Anterior cingulate cortex (tissue), 58 donors: Measurements from ENCODE around the gene SPINT3.

ENCODE experiments used
- DNase-seq, 58 donors: peaks; one replicate each; lab custom pipeline; 2025; lab: John Stamatoyannopoulos, UW

Gene SPINT3, protein sequence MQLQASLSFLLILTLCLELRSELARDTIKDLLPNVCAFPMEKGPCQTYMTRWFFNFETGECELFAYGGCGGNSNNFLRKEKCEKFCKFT

DNA sequence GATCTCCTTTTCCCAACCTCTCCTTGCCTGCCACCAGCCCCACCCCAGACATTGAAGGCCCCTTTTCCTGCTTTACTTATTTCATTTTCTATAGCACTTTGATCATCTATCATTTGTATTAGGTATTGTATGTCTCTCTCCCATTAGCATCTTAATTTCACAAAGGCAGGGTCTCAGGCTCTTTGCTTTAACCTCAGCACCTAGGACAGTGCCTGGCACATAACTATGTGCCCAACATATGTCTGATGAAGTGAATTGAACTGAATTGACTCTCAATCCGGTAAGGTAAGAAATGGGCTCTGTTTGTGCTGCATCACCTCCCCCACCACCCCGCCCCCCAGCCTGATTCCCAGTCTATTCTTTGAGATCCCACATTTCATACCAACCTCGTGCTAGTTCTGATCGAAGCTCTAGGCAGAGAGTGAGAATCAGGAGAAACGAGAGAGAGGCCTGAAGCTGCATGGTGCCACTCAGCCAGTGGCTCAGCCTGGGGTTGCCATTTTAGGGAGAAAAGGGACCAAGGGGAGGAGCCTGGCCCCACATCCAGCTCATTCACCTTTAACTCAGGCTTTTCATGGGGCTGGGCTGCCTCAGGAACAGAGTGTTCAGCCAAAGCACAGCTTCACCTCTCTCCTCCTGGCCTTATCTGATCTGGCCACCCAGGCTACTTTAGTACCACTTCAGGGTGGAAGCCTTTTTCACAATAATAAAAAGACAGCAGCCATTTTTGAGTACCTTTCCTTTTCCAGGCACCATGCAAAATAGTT, at the start of gene SPINT3:
SPINT3 (minus strand) TSS at position 476 of the 767 bp plus-strand sequence; CDS start at position 462, 14 bp downstream.
- no peak for DNase-seq

- no peak for DNase-seq
These were observed 49.4 kb upstream of the SPINT3 start for GRCh38 chr20:45564760-45565276.

DNA sequence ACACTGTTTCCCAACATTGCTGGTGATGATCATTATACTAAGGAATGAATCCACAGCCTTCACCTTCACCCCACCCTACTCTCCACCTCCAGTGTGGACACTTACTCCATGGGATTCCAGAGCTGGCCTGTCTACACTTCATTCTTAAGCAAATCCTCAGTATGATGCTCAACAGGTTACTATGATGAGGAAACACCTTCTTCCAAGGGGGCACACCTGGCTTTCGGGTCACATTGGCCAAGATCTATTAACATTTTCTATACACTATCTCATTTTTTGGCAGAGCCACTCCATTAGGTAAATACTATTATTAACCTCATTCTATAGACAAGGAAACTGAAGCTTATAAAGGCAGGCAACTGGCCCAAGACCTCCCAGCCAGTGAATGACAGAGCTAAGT, 39.8 kb upstream of the SPINT3 start:
- DNase-seq: no peak

DNA sequence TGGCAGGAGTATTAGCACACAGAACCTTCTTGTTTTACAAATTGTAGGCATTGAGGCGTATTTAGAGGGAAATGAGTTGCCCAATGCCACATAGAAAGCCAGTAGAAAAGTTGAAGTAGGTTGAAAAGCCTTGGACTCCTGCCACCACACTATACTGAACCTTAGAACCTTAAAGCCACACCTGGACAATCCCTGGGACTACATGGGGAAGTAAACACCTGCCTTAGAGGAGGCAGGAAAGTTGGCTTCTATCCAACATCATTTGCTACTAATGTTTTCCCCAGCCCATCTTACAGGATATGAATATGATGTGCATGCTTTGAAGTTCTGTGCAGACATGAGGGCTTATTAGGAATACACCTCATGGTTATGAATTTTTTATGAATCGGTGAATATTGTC, 37.0 kb upstream of the SPINT3 start:
- no peak for DNase-seq

- DNase-seq: no peak
These were observed 35.3 kb upstream of the SPINT3 start for GRCh38 chr20:45550765-45551164.

- DNase-seq: no peak
These were observed 33.0 kb upstream of the SPINT3 start for GRCh38 chr20:45548410-45548809.

DNA sequence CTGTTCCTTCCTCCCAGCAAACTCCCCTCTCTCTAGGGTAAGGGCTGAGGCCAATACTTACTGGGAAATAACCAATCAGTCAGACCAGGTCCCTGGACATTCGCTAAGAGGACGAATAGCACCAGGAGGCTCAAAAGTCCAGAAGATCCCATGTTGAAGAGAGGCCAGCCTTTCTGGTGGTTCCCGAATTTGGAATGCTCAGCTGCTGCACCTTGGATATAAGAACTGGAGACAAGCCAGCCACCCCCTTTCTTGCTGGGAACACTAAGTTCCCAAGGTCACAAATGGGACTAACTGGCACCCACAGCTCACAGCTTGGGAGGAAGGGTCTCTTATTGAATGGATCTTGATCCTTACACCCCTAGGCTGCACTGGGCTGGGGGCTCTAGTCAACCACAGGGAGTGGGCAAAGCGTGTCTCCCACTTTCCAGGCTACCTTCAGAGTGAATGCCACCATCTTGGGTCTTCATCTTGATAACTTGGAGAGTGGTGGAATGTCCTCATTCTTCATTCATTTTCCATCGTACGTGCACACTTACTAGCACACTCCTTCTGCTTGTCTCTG, 31.9 kb upstream of the SPINT3 start, which contains the start of gene EPPIN:
EPPIN (minus strand) TSS at position 196 of the 565 bp plus-strand sequence; CDS start at position 152, 44 bp downstream.
- no peak for DNase-seq

GRCh38 chr20:45545754-45546453, 30.5 kb upstream of the SPINT3 start:
- DNase-seq: peak in 1 of 58 donors; percentile 25

GRCh38 chr20:45545351-45545750, 29.9 kb upstream of the SPINT3 start:
- DNase-seq: no peak

DNA sequence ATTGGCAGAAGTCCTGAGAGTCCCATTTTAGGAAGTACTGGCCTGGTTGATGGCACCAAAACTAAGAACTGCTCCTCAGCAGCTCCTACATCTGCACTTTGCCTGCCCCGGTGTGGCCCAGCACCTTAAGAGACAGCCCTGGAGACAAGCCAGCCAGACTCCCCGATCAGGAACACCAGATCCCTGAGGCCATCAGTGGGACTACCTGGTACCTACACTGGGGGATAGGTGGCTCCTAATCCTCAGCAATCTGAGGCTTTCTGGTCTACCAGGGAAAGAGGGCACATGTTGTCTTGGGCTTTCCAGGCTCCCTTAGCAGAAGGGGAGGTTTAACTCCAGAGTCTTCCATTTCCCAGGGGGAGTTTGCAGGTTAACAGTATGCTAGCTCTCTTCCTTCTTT, 24.0 kb upstream of the SPINT3 start, which contains the start of gene WFDC6:
WFDC6 (minus strand) TSS at position 101 of the 400 bp plus-strand sequence; CDS start at position 26, 75 bp downstream.
- DNase-seq: no peak

DNA sequence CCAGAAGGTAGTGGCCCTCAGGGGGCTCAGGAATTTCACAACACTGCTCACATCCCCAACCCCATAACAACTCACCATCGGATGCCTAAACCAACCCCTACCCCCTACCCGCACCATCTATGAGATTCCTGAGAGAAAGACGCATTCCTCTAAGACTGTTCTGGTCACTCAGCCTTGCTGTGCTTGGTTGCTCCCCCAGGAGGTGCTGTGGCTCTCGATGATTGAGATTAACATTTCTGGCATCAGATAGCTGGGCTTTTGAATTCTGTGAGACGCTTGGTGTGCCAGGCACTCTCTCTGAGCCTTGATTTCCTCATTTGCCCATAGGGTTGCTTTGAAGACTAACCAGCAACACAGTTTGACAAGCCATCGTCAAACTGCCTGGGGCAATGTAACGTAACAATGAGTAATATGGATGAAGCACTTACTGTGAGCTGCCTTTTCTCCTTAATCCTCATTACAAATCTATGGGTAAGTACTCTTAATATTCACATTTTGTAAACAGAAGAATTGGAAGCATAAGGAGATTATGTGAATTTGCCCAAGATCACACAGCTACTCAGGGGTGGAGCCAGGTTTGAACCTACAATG, 22.9 kb upstream of the SPINT3 start:
- DNase-seq: no peak

DNA sequence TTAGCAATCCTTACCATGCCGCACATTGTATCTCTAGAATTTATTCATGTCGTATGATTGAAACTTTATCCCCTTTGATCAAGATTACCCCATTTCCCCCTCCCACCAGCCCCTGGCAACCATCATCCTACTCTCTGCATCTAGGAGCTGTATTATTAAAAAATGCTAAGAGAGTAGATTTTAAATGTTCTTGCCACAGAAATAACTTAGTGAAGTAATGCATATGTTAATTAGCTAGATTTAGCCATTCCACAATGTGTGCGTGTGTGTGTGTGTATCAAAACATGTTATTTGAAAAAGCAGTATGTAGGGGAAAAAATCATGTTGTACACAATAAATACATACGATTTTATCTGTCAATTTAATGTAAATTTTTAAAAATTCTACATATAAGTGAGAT, 11.9 kb upstream of the SPINT3 start:
- no peak for DNase-seq

GRCh38 chr20:45523821-45524220, 8.4 kb upstream of the SPINT3 start:
- DNase-seq: no peak

DNA sequence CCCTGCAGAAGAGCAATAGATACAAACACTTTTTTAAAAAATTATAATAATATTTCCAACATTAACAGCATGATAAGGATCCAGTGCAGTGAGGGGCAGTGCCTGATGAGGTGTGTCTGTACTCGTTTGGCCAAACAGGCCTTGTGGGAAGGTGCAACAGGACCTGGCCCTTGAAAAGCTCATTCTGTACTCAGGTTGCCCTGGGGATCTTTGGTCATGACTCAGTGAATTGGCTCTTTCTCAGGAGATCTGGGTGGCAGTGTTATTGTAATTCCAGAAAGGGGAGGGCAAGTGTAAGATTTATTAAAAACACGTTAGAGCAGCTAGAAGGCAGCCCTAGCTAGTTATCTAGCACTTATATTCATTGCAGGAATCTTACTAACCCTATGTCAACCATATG, 2.9 kb upstream of the SPINT3 start:
- DNase-seq: no peak

GRCh38 chr20:45510242-45510862, 5.1 kb downstream of the SPINT3 start:
- no peak for DNase-seq

GRCh38 chr20:45509091-45509490, 6.3 kb downstream of the SPINT3 start:
- no peak for DNase-seq

- DNase-seq: no peak
These were observed 7.1 kb downstream of the SPINT3 start for GRCh38 chr20:45508068-45508886.

DNA sequence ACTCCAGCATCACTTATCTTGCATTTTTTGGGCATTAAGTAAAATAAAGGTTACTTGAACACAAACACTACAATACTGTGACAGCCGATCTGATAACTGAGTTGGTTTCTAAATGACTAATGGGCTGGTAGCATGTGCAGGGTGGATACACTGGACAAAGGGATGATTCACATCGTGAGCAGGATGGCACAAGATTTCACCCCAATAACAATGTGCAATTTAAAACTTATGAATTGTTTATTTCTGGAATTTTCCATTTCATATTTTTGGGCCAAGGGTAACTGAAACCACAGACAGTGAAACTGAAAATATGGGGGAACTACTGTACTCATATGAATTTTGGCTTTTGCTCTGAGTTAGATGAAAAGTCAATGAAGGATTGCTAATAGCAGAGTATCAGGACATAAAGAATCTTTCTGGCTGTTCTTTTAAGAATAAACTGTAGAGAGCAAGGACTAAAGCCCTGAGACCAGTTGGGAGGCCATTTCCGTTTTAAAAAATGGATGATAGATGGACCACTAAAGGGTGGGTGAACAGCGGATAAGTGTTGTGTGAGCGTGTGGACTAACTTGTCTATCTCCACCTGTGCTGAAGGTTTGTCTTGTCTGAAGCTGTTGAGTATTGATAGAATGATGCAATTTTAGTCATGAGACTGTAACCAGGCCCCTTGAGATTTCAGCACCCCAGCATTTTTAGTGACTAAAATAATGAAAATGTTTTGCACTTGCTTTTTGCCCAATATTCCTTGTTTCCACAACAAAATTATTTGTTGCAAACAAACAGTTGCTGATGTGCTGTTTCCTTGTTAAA, 8.2 kb downstream of the SPINT3 start:
- no peak for DNase-seq
